ENCODE measurements around the gene FCRL6.

The FCRL6 gene

DNA sequence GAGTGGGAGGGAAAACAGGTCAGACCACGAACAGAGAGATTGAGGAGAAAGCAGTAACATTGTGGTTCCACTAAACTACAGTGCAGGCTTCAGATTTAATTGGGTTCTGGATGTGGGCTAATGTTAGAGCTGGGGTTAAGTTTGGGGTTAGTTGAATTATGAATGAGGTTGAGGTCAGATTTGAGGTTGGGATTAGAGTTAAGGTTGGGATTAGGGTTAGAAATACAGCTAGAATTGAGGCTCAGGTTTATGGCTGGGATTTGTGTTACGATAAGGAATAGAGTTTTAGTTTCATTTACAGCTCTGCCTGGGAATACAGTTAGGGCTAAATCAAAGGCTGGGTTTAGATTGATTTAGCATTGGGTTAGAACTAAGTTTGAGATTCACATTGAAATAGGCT lies 62.1 kb downstream of the FCRL6 start:
- no peak for DNase-seq

All from COR-L47 (cell line).